GM12875 (cell line): ENCODE data around the gene TSHZ2.

Experiments
- H3K4me3 ChIP-seq: one replicate; pipeline ENCODE4 v1.5.1; 2011; ENCODE audit warnings: low read depth, low read length, control low read depth
- CTCF ChIP-seq: IDR thresholded peaks from 2 replicates; pipeline ENCODE4 v1.5.1; 2011; ENCODE audit warnings: low read depth, mild to moderate bottlenecking, control low read depth, inconsistent platforms, low read length, moderate library complexity, borderline replicate concordance; ENCODE audit not compliant: insufficient read depth

Gene TSHZ2

GRCh38 chr20:53101992-53102760 is 130.0 kb downstream of the TSHZ2 start:
- H3K4me3 ChIP-seq, result no peak overlapping the region
- TF ChIP-seq CTCF, result no peak

GRCh38 chr20:53103124-53103523 is 131.0 kb downstream of the TSHZ2 start:
- H3K4me3 ChIP-seq, result no peak overlapping the region
- TF ChIP-seq CTCF, result no peak

- H3K4me3 ChIP-seq, result no peak overlapping the region
- TF ChIP-seq CTCF, result no peak
Observed at GRCh38 chr20:53104884-53105283, 132.7 kb downstream of the TSHZ2 start.

DNA sequence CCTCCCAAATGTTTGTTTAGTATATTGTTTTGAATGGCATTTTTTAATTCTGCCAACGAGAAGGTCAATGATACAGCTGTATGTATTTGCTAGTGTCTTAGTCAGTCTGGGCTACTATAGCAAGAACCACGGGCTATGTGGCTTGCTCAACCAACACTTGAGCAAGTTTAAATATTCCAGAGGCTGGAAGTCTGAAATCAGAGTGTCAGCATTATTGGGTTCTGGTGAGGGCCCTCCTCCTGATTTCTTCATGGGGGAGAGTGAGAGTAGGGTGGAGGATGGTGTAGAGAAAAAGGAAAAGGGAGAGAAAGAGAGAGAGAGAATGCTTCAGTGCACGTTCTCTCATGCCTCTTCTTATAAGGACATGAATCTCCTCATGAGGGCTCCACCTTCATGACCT is 144.6 kb downstream of the TSHZ2 start:
- H3K4me3 ChIP-seq, result no peak overlapping the region
- TF ChIP-seq CTCF, result no peak

GRCh38 chr20:53122853-53123252 is 150.7 kb downstream of the TSHZ2 start:
- TF ChIP-seq CTCF, result no peak
- H3K4me3 ChIP-seq, result no peak overlapping the region

- H3K4me3 ChIP-seq, result no peak overlapping the region
- TF ChIP-seq CTCF, result no peak
Observed at GRCh38 chr20:53124075-53124551, 152.0 kb downstream of the TSHZ2 start.

DNA sequence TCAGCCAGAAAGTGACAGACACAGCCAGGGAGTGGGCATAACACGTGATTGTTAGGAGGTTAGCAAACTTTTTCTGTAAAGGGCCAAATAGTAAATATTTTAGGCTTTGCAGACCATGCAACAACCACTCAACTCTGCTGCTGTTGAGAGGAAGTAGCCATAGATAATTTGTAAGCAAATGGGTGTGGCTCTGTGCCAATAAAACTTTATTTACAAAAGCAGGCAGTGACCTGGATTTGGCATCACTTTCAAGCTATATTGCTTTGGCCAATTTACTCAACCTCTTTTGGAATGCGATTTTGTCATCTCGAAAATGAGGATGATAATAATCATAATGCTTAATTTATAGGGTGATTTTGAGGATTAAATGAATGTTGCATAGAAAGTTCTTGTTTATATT is 152.6 kb downstream of the TSHZ2 start:
- no peak for TF ChIP-seq CTCF
- no peak overlapping the region for H3K4me3 ChIP-seq
